Endothelial cell of umbilical vein (primary cell): ENCODE results near the gene PARD3B.

Source experiments
- CTCF ChIP-seq, 2 donors: IDR thresholded peaks; 1 replicate in 1 of 2; 2 replicates in 1 of 2; pipeline ENCODE4 v1.5.1; 2011; ENCODE audit warnings: low read length in 2 of 2, mild to moderate bottlenecking in 2 of 2, moderate library complexity in 2 of 2, control low read depth in 1 of 2, inconsistent platforms in 1 of 2, low read depth in 1 of 2; ENCODE audit not compliant: insufficient read depth in 1 of 2; ENCODE audit errors: extremely low read depth in 1 of 2
- EZH2 ChIP-seq: IDR thresholded peaks from 2 replicates; pipeline ENCODE4 v1.6.1; 2012; ENCODE audit warnings: borderline replicate concordance, low read depth, mild to moderate bottlenecking, moderate library complexity, low read length, inconsistent platforms; ENCODE audit not compliant: severe bottlenecking
- FOS ChIP-seq: IDR thresholded peaks from 2 replicates; pipeline ENCODE4 v1.6.1; 2011; ENCODE audit warnings: mild to moderate bottlenecking, low read length, moderate library complexity, borderline replicate concordance; ENCODE audit not compliant: insufficient read depth
- MAX ChIP-seq: IDR thresholded peaks from 2 replicates; pipeline ENCODE4 v1.6.1; 2011; ENCODE audit not compliant: insufficient read depth, insufficient read length
- MYC ChIP-seq: IDR thresholded peaks from one replicate; pipeline ENCODE4 v1.6.1; 2011; ENCODE audit warnings: mild to moderate bottlenecking, low read depth, low read length
- POLR2A ChIP-seq: IDR thresholded peaks from 2 replicates; pipeline ENCODE4 v1.6.1; 2012; ENCODE audit warnings: low read depth, mild to moderate bottlenecking, control low read depth, low read length
- POLR2AphosphoS5 ChIP-seq: IDR thresholded peaks from 2 replicates; pipeline ENCODE4 v1.6.1; 2012; ENCODE audit warnings: low read depth, mild to moderate bottlenecking, control low read depth, low read length, moderate library complexity; ENCODE audit not compliant: insufficient read depth

- TF ChIP-seq CTCF (IDR thresholded peaks at IDR 0.05; ENCODE audit: extremely low read depth in 1 of 2, insufficient read depth in 1 of 2, low read depth in 1 of 2, low read length in 2 of 2) (no peak), POLR2AphosphoS5 (no peak), EZH2 (no peak), MAX (no peak), MYC (no peak), POLR2A (no peak), FOS (no peak)
Observed at GRCh38 chr2:205052781-205053180, 507.5 kb downstream of the PARD3B start.
